ENCODE measurements around the gene ASB18.

GRCh38 chr2:236291911-236292310 lies 27.7 kb upstream of the ASB18 start:
- TF ChIP-seq CTCF (IDR thresholded peaks at IDR 0.05) (no peak), POLR2A (IDR thresholded peaks at IDR 0.05) (no peak)
